Loucy (cell line): Measurements from ENCODE around the gene CCDC148.

Experiments
- H2AFZ ChIP-seq: fragments of 200-600 bp; sonication (generic); 2 replicates; pipeline ENCODE4 v1.6.0; 2016; ENCODE audit warnings: antibody characterized with exemption, mild to moderate bottlenecking, low read length, moderate library complexity
- H3F3A ChIP-seq: fragments of 200-600 bp; 2 replicates; pipeline ENCODE4 v1.6.0; 2016; ENCODE audit warnings: antibody characterized with exemption, low read depth, mild to moderate bottlenecking
- H3K27me3 ChIP-seq: fragments of 200-600 bp; sonication (generic); 2 replicates; pipeline ENCODE4 v1.6.1; 2014; ENCODE audit warnings: low read length, mild to moderate bottlenecking; ENCODE audit not compliant: insufficient read depth, poor library complexity, severe bottlenecking
- H3K36me3 ChIP-seq: fragments of 200-600 bp; sonication (generic); 2 replicates; pipeline ENCODE4 v1.6.1; 2016; ENCODE audit warnings: low read length; ENCODE audit not compliant: insufficient read depth
- H3K4me1 ChIP-seq: fragments of 200-600 bp; sonication (generic); 2 replicates; pipeline ENCODE4 v1.5.1; 2014; ENCODE audit warnings: low read length, mild to moderate bottlenecking; ENCODE audit not compliant: insufficient read depth, poor library complexity, severe bottlenecking
- H3K4me2 ChIP-seq: fragments of 200-600 bp; sonication (generic); 2 replicates; pipeline ENCODE4 v1.6.0; 2014; ENCODE audit warnings: antibody characterized with exemption, low read length, low read depth, mild to moderate bottlenecking; ENCODE audit not compliant: poor library complexity, severe bottlenecking
- H3K4me3 ChIP-seq: fragments of 200-600 bp; sonication (generic); 2 replicates; pipeline ENCODE4 v1.5.1; 2014; ENCODE audit warnings: low read length, mild to moderate bottlenecking, mixed read lengths; ENCODE audit not compliant: poor library complexity, severe bottlenecking
- H3K79me2 ChIP-seq: fragments of 200-600 bp; sonication (generic); 2 replicates; pipeline ENCODE4 v1.6.1; 2014; ENCODE audit warnings: low read length; ENCODE audit not compliant: insufficient read depth
- H3K9ac ChIP-seq: fragments of 200-600 bp; sonication (generic); 2 replicates; pipeline ENCODE4 v1.6.0; 2014; ENCODE audit warnings: mild to moderate bottlenecking, low read depth, low read length, moderate library complexity; ENCODE audit not compliant: poor library complexity, severe bottlenecking
- H3K9me2 ChIP-seq: fragments of 200-600 bp; sonication (generic); replicated peaks from 2 replicates; pipeline ENCODE4 v1.6.1; 2016; ENCODE audit warnings: low read depth, low read length, mixed read lengths
- H3K9me3 ChIP-seq: fragments of 200-600 bp; sonication (generic); 2 replicates; pipeline ENCODE4 v1.6.1; 2014; ENCODE audit warnings: mild to moderate bottlenecking, antibody characterized with exemption, low read length, low read depth; ENCODE audit not compliant: insufficient read depth
- H4K20me1 ChIP-seq: fragments of 200-600 bp; sonication (generic); 2 replicates; pipeline ENCODE4 v1.6.0; 2014; ENCODE audit warnings: antibody characterized with exemption, low read length, mild to moderate bottlenecking; ENCODE audit not compliant: insufficient read depth, poor library complexity, severe bottlenecking
- EZH2phosphoT487 ChIP-seq: fragments of 200-600 bp; IDR thresholded peaks from 2 replicates; pipeline ENCODE4 v1.6.1; 2018; ENCODE audit warnings: antibody characterized with exemption, mild to moderate bottlenecking, moderate library complexity, borderline replicate concordance
- TF ChIP-seq, protein P1 (sequence below): fragments of 200-600 bp; sonication (generic); conservative IDR thresholded peaks from 2 replicates; pipeline ENCODE4 v1.5.1; 2014; ENCODE audit warnings: mild to moderate bottlenecking, antibody characterized with exemption, low read length

Gene CCDC148

DNA sequence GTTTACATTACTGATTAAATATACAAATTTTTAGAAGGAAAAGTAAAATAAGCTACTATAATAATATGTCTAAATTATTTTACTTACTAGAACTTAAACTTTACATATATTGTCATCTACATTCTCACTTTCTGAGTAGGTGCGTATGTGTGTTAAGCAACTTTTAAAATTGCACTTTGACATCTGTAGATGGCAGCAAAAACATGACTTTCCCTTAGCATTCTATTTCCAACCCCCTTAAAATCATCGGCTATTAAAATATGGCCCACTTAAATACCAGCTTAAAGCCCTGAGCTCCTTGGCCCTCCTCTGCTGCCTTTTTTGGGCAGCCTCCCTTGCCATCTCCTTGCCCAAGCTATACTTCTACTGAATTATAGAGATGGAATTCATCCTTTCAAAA lies 276.9 kb downstream of the CCDC148 start:
- H3K4me1 ChIP-seq = no peaks in the 10 kb centered on the region
- no peak for TF ChIP-seq EZH2phosphoT487
- TF ChIP-seq, protein P1, sequence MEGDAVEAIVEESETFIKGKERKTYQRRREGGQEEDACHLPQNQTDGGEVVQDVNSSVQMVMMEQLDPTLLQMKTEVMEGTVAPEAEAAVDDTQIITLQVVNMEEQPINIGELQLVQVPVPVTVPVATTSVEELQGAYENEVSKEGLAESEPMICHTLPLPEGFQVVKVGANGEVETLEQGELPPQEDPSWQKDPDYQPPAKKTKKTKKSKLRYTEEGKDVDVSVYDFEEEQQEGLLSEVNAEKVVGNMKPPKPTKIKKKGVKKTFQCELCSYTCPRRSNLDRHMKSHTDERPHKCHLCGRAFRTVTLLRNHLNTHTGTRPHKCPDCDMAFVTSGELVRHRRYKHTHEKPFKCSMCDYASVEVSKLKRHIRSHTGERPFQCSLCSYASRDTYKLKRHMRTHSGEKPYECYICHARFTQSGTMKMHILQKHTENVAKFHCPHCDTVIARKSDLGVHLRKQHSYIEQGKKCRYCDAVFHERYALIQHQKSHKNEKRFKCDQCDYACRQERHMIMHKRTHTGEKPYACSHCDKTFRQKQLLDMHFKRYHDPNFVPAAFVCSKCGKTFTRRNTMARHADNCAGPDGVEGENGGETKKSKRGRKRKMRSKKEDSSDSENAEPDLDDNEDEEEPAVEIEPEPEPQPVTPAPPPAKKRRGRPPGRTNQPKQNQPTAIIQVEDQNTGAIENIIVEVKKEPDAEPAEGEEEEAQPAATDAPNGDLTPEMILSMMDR = peak; percentile 57
- H3F3A ChIP-seq = no peaks in the 10 kb centered on the region
- H2AFZ ChIP-seq = no peak overlapping the region
- H3K4me3 ChIP-seq = no peak overlapping the region
- no peaks in the 10 kb centered on the region for H3K9me3 ChIP-seq
- no peaks in the 10 kb centered on the region for H3K9me2 ChIP-seq
- no peak overlapping the region for H3K4me2 ChIP-seq
- no peaks in the 10 kb centered on the region for H3K36me3 ChIP-seq
- no peaks in the 10 kb centered on the region for H3K79me2 ChIP-seq
- H3K27me3 ChIP-seq = no peaks in the 10 kb centered on the region
- H3K9ac ChIP-seq = no peak overlapping the region
- H4K20me1 ChIP-seq = no peaks in the 10 kb centered on the region

DNA sequence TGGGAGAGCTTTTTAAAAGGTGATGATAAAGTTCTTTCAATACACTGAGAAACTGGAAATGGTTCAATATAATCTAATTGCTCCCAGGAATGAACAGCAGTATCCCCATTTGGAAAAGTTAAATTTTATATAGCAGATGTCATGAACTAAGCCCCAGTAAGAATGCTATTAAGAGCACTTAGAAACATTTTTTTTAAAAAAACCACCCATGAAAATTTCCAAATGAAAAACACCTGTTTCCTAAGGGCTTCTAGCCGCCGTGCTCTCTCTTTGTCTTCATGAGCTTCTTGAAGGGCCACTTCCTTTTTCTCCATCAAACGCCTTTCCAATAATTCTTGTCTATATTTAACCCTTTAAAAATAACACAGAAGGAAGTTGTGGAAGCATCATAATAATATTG lies 277.9 kb downstream of the CCDC148 start:
- Histone ChIP-seq H4K20me1 (no peaks in the 10 kb centered on the region), H3K27me3 (no peaks in the 10 kb centered on the region), H2AFZ (no peak overlapping the region), H3K9me2 (no peaks in the 10 kb centered on the region), H3K4me3 (no peak overlapping the region), H3K9me3 (no peaks in the 10 kb centered on the region), H3K79me2 (no peaks in the 10 kb centered on the region), H3K9ac (no peak overlapping the region), H3K36me3 (no peaks in the 10 kb centered on the region), H3F3A (no peaks in the 10 kb centered on the region), H3K4me1 (no peaks in the 10 kb centered on the region), H3K4me2 (no peak overlapping the region)
- TF ChIP-seq EZH2phosphoT487 = no peak
- TF ChIP-seq, protein P1 = no peak

DNA sequence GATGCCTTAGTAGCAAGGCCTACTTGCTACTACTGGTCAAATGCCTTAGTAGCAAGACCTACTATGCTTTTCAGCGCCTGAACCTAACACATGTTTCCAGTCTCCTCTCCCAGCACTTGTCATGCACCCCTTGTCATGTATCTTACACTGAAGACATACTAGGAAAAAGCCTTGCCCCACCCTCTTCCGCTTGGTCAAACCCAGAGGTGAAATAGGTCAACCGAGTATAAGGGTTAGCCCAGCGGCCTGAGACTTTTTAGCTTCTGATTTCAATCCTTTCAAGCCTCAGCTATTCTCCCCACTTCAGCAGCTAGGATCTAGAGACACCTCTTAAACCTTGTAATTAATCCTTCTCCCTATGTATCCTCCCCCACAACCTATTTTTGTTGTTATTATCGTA lies 281.6 kb downstream of the CCDC148 start:
- H3K27me3 ChIP-seq = no peaks in the 10 kb centered on the region
- H3K36me3 ChIP-seq = no peaks in the 10 kb centered on the region
- H3F3A ChIP-seq = no peaks in the 10 kb centered on the region
- H2AFZ ChIP-seq = no peak overlapping the region
- H4K20me1 ChIP-seq = no peaks in the 10 kb centered on the region
- H3K9me2 ChIP-seq = no peaks in the 10 kb centered on the region
- no peaks in the 10 kb centered on the region for H3K79me2 ChIP-seq
- H3K4me3 ChIP-seq = no peak overlapping the region
- no peak overlapping the region for H3K4me2 ChIP-seq
- no peaks in the 10 kb centered on the region for H3K4me1 ChIP-seq
- no peaks in the 10 kb centered on the region for H3K9me3 ChIP-seq
- TF ChIP-seq, protein P1 = no peak
- TF ChIP-seq EZH2phosphoT487 = no peak
- H3K9ac ChIP-seq = no peak overlapping the region
